Stimulated activated CD8-positive, alpha-beta memory T cell treated with anti-CD3 and anti-CD28 coated beads, Interleukin-7, amount 100 ng/mL, for 24 hours (primary cell): ENCODE data around the gene GFPT2.
A peak's percentile ranks its signal among the peaks of the same experiment; 100 is the strongest.
"Not testable (repeated sequence)": the region's sequence is repeated elsewhere in the genome, so short reads cannot be mapped to it uniquely, and the experiment has no call there.

Source experiments
- DNase-seq: peaks from one replicate; pipeline ENCODE4 v3.0.0-alpha.2; 2020; ENCODE audit warnings: low read depth

Gene GFPT2

GRCh38 chr5:180304431-180305375 lies 48.4 kb downstream of the GFPT2 start:
- no peak for DNase-seq

GRCh38 chr5:180304016-180304292 lies 49.2 kb downstream of the GFPT2 start:
- DNase-seq: no peak

DNA sequence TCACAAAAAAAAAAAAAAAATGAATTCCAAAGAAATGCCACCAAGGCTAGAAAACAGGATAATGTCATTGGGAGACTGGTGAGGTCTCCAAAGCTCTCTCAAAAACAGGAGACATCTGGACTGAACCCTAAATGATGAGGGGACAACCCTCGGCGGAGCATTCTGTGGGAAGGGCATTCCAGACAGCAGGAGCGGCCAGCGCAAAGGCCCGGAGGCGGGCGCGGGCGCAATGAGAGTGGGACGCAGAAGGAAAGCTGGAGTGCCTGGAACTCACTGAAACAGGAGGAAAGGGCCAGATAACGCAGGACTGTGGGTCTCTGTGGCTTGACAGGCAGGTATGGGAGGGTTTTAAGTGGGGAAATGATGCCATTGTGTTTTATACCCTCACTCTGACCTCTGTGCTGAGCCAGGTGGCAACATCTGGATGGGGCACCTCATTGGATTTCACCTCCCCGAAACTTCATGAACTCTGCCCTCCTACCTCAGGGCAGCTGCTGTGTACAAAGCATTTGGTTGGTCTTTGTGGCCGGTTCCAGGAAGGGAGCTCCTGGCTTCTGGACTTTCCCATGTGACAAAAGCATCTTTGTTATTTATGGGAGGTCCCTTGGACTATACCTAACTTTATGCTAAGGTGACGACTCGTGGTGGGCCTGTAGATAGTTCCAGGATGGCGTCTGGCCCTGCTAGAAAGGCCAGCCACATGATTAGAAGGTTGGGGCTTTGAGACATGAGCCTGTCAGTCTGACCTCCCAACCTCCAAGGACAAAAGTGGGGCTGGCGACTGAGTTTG lies 49.7 kb downstream of the GFPT2 start:
- no peak for DNase-seq

DNA sequence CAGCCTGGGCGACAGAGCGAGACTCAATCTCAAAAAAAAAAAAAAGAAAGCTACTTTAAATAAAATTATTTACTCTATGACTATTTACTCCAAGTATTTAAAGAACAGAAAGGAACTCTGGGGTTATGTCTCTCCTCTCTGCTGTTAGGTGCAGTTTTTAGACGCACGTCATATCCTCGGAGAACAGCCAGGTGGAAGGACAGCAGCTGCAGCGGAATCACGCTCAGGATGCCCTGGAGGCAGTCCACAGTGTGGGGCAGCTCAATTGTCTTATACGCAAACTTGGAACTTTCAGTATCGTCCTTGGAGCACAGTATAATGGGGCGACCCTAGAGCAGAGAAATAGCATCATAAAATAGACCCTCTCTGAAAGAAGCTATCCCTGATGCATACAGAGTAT lies 50.9 kb downstream of the GFPT2 start:
- no peak for DNase-seq

GRCh38 chr5:180301253-180301652 lies 51.9 kb downstream of the GFPT2 start:
- no peak for DNase-seq

DNA sequence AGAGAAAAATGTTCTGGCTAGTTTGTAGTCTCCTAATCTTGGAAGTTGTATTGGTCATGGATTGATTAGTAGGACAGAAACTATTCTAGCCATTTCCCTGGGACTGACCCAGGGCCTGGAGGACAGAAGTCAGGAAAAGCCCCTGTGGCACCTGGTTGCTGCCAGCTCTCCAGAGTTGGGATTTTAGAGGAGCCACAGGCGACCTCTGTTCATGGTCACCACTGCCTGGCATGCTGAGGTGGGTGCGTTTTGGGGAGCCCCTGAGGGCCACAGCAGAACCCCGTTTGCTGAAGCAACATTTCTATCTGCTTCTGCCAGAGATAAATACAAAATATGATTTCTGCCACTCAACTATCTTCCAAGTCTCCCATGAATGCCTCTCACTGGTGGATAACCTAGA lies 53.6 kb downstream of the GFPT2 start:
- no peak for DNase-seq

- not testable (repeated sequence) for DNase-seq
Observed at GRCh38 chr5:180299014-180299413, 54.1 kb downstream of the GFPT2 start.

DNA sequence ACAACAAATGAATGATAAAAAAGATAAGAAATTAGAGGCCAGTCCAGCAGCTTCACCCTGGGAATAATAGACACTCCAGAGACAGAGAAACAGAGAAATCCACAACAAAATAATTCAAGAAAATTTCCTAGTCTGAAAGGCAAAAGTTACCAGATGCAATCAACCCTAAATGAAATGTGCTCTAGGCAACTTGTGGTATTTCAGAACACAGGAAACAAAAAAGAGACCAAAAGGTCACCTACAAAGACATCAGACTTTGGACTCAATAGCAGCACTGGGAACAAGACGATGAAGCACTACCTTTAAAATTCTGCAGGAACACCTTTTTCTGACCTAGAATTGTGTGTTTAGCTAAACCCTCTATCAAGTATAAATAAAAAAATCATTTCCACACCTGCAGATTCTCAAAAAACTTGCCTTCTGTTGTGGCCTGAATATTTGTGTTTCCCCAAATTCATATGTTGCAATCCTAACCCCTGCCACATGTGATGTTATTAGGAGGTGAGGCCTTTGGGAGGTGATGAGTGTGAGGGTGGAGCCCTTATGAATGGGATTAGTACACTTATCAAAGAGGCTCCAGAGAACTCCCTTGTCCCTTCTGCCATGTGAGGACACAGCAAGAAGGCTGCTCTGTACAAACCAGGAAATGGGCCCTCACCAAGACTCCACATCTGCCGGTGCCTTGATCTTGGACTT lies 55.4 kb downstream of the GFPT2 start:
- no peak for DNase-seq

DNA sequence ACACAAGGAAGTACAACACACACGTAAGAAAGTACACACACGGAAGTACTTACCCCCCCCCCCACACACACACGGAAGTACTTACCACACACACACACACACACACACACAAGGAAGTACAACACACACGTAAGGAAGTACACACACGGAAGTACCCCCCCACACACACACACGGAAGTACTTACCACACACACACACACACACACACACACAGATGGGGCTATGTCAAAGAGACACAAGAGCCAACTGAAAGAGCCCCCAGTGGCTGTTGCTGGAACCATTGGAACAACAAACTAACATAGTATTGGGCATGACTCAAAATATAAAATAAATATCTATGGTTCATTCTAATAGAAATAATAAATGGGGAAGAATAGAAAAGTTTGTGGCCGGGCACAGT lies 56.4 kb downstream of the GFPT2 start:
- no peak for DNase-seq

DNA sequence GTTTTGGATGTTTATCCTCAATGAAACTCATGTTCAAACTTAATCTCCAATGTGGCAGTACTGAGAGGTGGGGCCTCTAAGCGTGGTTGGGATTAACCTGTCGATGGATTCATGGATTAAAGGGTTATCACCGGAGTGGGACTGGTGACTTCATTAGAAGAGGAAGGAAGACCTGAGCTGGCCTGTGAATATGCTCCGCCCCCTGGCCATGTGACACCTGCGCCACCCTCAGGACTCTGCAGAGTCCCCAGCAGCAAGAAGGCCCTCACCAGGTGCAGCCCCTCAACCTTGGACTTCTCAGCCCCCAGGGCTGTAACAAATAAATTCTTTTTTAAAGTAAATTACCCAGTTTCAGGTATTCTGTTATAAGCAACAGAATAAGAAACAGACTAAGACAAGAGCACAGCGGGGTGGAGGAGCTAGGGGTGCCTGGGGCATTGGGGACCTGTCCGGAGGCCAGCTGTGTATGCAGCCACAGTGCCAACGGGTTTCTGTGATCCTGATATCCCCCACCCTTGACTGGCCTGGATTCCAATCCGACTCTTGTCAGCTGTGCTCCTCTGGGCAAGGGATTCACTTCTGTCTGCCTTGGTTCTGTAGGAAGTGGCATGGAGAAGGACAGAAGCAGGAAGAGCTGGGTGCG lies 58.1 kb downstream of the GFPT2 start:
- no peak for DNase-seq

- DNase-seq: no peak
Observed at GRCh38 chr5:180294411-180294810, 58.7 kb downstream of the GFPT2 start.

- DNase-seq: peak; percentile 68
Observed at GRCh38 chr5:180291943-180292831, 60.9 kb downstream of the GFPT2 start, which contains the start of gene MAPK9. TSS of gene MAPK9 (minus strand) at chr5:180292083. CDS start at chr5:180280561, 11,522 bp downstream.

DNA sequence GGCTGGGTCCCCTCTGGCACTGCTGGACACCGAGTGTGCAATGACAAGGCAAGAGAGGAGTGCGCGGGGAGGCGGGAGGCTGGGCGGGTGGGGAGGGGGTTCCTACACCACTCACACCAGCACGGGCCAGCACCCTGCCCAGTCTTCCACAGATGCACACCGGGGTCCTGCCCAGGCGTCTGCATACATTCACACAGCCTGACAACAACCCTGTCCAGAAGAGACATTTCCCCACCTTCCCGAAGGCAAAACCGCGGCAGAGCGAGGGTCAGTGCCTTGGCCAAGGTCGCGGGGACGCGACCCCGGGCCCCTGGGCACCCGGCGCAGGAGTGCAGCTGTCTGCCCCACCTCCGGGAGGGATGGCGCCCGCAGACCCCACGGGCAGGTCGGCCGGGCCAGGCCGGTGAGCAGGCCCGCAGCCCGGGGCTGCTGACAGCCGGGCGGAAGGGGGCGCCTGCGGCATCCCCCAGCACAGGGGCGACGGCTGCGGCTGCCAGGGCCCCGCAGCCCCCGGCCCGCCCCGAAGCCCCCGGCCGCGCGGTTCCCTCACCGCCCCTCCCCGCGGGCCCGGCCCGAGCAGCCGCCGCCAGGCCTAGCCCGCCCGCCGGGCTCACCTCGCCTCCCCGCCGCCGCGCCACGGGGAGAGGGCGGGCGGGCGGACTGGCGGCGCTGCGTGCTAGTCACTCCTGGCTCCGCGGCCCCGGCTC lies 61.7 kb downstream of the GFPT2 start:
- DNase-seq: no peak

- no peak for DNase-seq
Observed at GRCh38 chr5:180290568-180291233, 62.4 kb downstream of the GFPT2 start.

GRCh38 chr5:180289966-180290365 lies 63.2 kb downstream of the GFPT2 start:
- no peak for DNase-seq

- no peak for DNase-seq
Observed at GRCh38 chr5:180289433-180289832, 63.7 kb downstream of the GFPT2 start.

- DNase-seq: no peak
Observed at GRCh38 chr5:180287868-180288267, 65.3 kb downstream of the GFPT2 start.

DNA sequence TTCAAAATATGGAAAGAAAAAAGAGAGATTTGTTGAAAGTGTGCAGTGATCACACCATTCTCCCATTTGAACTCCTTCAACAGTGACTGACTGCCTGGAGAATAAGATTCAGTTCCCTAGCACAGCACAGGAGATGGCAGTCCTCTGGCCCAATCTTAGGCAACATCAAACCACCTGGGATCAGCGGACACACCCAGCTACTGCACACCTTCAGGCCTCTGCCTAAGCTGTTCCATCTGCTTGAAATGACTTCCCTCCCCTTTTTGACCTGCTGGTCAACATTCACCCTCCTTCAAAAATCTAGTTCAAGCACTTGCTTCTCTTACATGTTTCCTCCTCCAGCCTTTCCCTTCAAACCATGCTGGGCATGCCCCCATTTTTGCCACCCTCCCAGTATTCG lies 65.7 kb downstream of the GFPT2 start:
- DNase-seq: no peak

- no peak for DNase-seq
Observed at GRCh38 chr5:180284149-180284548, 69.0 kb downstream of the GFPT2 start.
